Amniotic epithelial cell (primary cell): ENCODE results near the gene MAD1L1.
A peak's percentile ranks its signal among the peaks of the same experiment; 100 is the strongest.
"Not testable (repeated sequence)": the region's sequence is repeated elsewhere in the genome, so short reads cannot be mapped to it uniquely, and the experiment has no call there.

Source experiments
- DNase-seq: peaks from one replicate; pipeline ENCODE4 v3.0.0-alpha.2; 2010; ENCODE audit warnings: low read depth

Gene MAD1L1

GRCh38 chr7:2066251-2066919, 166.4 kb downstream of the MAD1L1 start:
- DNase-seq, result no peak

DNA sequence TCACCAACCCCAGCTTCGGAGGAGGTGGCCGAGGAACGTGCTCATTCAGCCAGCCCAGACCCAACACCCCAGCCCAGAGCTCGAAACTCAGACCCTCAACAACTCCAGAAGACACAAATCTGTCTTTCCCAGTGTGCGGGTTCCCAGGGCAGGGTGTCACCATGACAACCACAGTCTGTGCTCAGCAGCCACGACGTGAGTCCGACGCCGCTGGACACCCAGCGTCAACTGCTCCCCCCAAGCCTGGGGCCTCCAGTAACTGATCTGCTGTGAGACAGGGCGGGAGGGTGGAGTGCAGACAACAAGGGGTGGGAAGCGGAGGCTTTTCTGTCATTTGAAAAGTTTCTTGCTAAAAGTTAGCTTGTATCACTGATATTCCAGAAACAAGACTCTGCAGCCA, 167.2 kb downstream of the MAD1L1 start:
- no peak for DNase-seq

GRCh38 chr7:2063563-2064260, 169.0 kb downstream of the MAD1L1 start:
- no peak for DNase-seq

DNA sequence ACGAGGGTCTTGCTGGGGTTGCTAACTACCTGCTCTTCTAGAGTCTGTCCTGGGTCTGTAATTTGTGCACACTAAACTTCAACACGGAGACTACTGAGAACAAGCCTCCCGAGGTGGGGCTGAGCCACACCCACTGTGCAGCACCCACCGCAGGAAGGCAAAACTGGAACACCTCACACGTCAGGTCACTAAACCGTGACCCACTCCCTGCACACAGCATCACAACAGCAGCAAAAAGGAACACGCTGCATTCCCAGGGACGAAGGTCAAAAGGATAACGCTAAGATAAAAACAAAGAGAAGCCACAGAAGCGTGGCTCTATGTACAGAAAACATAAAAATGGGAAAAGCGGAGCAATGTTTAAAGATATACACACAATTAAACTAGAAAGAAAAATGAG, 170.1 kb downstream of the MAD1L1 start:
- DNase-seq, result no peak

DNA sequence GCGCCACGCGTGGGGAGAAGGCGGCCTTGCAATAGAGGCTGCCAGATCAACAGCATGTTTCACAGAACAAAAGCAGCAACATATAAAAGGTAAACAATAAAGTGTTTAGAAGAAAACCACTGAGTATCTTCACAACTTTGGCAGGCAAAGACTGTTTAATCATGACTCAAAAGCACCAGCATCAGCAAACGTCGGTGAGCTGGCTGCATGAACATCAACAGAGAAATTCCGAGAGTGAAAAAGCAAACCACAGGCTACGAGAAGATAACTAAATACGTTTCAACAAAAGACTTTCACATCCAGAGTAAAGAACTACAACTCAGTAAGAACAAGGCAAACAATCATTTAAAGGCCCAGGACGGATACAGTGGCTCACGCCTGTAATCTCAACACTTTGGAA, 172.0 kb downstream of the MAD1L1 start:
- DNase-seq, result peak; percentile 13

- DNase-seq, result no peak
These were observed 172.6 kb downstream of the MAD1L1 start for GRCh38 chr7:2059964-2060700.

GRCh38 chr7:2058246-2058645, 174.5 kb downstream of the MAD1L1 start:
- not testable (repeated sequence) for DNase-seq

GRCh38 chr7:2055956-2056355, 176.8 kb downstream of the MAD1L1 start:
- DNase-seq, result no peak

- DNase-seq, result no peak
These were observed 177.8 kb downstream of the MAD1L1 start for GRCh38 chr7:2054927-2055326.

- no peak for DNase-seq
These were observed 179.3 kb downstream of the MAD1L1 start for GRCh38 chr7:2053395-2053794.

GRCh38 chr7:2052657-2053048, 180.1 kb downstream of the MAD1L1 start:
- DNase-seq, result no peak

GRCh38 chr7:2051707-2052656, 180.8 kb downstream of the MAD1L1 start:
- DNase-seq, result no peak

- DNase-seq, result no peak
These were observed 182.3 kb downstream of the MAD1L1 start for GRCh38 chr7:2050511-2050866.

GRCh38 chr7:2049782-2050510, 182.8 kb downstream of the MAD1L1 start:
- no peak for DNase-seq

GRCh38 chr7:2049111-2049781, 183.5 kb downstream of the MAD1L1 start:
- no peak for DNase-seq

DNA sequence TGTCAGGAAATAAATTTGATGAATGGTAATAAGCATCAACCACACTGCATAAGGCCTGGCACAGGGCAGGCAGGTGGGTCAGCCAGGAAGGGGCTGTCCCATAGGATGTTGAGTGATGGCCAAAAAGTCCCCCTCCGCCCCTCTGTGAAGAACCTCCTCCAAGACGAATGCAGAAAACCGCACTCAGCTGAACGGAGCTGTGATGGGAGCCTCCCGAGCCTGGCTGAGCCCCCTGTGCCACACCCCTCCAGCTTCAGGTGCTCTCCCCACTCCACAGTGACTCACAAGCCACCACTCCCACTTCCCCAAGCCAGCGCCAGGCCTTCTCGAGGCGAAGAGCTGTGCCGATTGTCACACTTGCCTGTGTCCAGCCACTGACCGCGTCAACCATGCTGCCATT, 184.2 kb downstream of the MAD1L1 start:
- no peak for DNase-seq

GRCh38 chr7:2048006-2048405, 184.7 kb downstream of the MAD1L1 start:
- no peak for DNase-seq

DNA sequence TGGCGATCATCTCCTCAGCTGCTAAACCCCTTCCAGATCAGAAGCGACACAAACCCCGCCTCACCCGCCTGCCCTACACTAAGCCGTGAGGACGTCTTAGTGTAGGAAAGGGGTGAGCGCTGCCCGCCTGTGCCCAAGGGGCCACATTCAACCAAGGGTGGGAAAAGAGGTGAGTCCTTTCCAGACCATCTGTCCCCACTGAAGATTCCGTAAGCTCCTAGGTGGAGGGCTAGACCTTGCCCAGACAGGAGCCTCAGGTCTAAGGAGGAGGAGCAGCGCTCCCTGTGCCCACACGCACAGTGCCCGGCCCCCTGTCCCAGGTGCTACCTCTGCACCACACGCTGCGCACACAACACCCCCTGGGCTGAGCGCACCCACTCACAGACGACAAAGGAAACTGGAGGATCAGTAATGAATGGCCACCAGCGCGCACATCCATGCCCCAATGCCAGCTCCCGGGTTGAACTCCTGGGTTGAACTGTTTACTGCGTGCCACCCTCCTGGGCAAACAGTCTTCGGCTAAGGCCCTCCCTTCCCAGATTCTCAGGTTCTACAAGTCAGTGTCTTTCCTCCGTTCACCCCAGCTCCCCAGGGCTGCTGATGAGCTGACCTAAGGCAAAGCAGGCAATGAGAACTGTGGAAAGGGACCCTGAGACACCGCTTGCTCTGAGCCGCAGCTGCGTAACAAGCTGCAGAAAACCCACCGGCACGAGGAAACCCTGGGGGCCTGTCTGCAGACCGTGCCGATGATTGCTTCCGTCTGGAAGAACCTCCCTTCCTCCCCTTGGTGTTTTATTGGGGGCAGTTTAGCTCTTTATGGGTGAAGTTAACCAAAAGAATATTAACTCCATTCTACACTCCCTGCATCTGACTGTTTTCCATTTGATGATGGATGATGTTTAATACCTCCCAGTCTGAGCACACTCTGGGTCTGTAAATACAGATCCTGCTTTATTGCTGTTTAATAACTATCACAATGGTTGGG, 185.9 kb downstream of the MAD1L1 start:
- DNase-seq, result no peak

DNA sequence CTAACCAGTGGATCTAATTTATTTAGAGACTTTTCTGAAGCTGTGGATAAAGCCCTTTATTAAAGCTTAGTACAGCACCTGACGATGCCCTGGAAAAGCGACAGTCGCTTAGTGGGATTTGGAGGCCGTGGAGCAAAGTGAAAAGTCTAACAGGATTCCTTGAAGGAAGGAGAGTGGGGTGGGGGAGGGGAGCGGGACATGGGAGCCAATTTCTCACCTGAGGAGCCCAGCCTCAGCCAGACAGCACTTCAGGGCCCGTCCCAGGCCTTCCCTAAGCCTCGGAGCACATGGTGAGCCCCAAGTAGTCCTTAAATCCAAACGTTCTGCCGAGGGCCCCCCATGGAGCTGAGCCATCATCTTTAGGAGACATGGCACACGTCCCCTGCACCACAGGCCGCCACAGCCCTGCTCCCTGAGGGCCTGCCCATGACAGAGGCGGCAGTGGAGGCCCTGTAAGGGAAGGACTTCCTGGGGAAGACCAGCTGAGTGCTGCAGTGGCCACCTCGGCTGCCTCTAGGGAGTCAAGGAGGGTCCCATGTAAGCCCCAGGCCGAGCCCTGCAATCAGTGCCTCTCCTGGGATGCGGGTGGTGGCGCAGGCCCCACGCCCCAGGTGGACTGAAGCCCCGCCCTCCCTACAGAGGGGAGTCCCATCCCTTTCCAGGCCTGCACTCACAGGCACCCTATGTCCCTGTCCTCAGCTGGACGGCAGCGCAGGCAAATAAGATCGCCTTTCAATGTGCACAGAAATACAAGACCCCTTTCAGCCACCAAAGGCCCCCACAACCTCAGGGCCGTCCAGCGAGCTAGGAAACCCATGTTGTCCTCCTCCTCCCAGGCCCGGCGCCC, 187.0 kb downstream of the MAD1L1 start:
- no peak for DNase-seq
